ENCODE data around the gene PPARGC1A.

Gene PPARGC1A

DNA sequence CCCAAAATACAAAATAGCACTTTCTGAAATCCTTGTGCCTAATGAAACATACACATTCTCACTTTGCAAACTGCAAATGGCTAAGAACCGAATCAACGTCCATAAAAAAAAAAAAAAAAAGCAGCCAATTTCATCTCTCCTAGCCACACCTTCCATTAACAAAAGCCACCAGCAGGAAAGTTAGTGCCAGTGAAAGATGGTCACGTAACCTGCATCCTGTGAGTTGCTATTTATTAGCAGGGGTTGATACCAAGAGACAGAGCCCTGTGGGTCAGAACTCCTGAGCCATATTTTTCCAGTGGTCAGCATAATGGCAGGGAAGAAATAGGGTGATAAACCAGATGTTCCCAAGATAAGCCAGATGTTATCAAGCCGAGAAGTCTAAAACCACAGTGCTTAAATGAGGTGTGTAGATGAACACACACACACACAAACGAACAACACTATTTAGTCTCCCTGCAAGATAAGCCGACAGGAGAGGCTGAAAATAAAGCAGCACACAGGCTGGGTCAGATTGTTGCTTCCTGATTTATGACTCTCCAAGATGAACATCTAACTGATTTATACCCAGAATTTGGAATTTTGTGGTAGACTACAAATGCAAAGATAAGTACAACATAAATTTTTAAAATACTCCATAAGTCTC is 11.5 kb downstream of the PPARGC1A start:
- no peaks in the 10 kb centered on the region for H3K36me3 Mint-ChIP-seq
- H3K9me3 Mint-ChIP-seq (ENCODE audit: low read depth) = no peaks in the 10 kb centered on the region
- no peaks in the 10 kb centered on the region for H3K4me1 Mint-ChIP-seq (ENCODE audit: low read depth)
- H3K4me3 Mint-ChIP-seq = no peak overlapping the region
- H3K27ac Mint-ChIP-seq = no peak overlapping the region
- H3K27me3 Mint-ChIP-seq = peaks cover 3% of the 10 kb centered on the region

DNA sequence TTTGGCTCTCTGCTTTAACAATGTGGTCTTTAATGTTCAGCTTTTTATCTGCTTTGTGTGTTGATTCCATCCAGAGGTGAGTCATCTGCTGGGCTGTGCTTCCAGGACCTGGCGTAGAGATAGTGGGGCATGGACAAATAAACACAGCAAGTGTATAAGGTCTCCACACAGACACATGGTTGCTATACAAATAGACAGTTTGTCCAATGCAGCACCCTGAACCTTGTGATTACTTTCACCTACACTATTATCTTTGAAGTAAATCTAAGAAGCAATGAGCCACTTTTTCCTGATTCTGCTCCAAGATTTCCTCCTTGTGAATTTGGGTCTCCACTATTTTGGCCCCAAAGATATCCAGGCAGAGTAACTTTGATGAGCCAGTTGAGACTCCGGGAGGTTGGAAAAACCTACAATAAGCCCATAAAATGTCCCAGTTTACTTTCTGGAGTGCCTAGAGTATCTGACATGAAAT is 12.1 kb downstream of the PPARGC1A start:
- Mint-ChIP-seq H3K36me3 (no peaks in the 10 kb centered on the region), H3K27ac (no peak overlapping the region), H3K4me3 (no peak overlapping the region), H3K9me3 (ENCODE audit: low read depth) (no peaks in the 10 kb centered on the region), H3K4me1 (ENCODE audit: low read depth) (no peaks in the 10 kb centered on the region), H3K27me3 (peaks cover 3% of the 10 kb centered on the region)

DNA sequence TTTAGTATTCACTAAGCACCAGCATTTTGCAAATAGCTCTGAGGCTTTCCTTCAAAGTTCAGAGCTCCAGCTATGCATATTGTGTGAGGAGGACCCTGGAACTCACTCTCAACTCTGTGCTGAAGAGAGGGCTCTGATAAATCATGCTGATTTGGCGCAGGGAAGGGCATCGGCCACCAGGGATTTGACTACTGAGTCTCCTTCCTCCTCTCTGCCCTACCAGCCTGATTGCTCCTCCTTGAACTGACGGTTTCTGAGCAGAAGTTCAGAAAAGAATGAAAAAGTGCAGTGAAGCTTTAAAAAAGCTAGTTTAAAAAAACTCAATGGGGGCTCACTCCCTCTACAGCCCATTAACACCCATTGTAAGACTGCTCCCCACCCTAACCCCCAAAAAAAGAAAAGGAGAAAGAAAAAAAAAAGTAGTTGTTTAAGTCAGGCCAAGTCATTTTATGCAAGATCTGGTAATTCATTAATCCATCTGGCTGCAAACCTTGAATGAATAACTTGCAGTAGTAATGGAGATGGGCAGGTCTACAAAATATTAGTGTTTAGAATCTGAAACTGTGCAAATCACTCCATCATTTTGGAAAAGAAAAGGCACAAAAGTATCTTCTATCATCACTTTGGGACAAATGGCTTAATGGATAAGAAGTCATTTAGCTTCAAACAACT is 13.3 kb downstream of the PPARGC1A start:
- Mint-ChIP-seq H3K36me3 (no peaks in the 10 kb centered on the region), H3K4me3 (no peak overlapping the region), H3K27me3 (peaks cover 3% of the 10 kb centered on the region), H3K9me3 (ENCODE audit: low read depth) (no peaks in the 10 kb centered on the region), H3K27ac (no peak overlapping the region), H3K4me1 (ENCODE audit: low read depth) (no peaks in the 10 kb centered on the region)

GRCh38 chr4:23875317-23875716 is 14.5 kb downstream of the PPARGC1A start:
- Mint-ChIP-seq H3K27me3 (peaks cover 3% of the 10 kb centered on the region), H3K9me3 (ENCODE audit: low read depth) (no peaks in the 10 kb centered on the region), H3K4me3 (no peak overlapping the region), H3K4me1 (ENCODE audit: low read depth) (no peaks in the 10 kb centered on the region), H3K36me3 (no peaks in the 10 kb centered on the region), H3K27ac (no peak overlapping the region)

DNA sequence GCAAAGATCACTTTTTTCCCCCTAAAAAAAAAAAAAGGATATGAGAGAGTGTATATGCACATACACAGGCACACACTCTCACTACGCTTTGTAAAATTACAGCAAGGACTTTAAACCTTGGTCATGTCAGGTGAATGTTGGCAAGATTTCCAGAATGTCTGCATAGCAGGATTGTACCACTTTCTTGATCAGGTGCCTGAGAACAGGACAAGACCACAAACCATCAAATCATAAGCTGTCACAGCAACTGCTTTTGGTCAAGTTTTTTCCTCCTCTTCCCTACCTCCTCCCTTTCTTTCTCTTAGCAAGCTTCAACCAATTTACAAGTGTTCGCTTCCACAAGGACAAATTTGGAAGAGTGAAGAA is 15.3 kb downstream of the PPARGC1A start:
- Mint-ChIP-seq H3K4me3 (no peak overlapping the region), H3K27ac (no peak overlapping the region)

DNA sequence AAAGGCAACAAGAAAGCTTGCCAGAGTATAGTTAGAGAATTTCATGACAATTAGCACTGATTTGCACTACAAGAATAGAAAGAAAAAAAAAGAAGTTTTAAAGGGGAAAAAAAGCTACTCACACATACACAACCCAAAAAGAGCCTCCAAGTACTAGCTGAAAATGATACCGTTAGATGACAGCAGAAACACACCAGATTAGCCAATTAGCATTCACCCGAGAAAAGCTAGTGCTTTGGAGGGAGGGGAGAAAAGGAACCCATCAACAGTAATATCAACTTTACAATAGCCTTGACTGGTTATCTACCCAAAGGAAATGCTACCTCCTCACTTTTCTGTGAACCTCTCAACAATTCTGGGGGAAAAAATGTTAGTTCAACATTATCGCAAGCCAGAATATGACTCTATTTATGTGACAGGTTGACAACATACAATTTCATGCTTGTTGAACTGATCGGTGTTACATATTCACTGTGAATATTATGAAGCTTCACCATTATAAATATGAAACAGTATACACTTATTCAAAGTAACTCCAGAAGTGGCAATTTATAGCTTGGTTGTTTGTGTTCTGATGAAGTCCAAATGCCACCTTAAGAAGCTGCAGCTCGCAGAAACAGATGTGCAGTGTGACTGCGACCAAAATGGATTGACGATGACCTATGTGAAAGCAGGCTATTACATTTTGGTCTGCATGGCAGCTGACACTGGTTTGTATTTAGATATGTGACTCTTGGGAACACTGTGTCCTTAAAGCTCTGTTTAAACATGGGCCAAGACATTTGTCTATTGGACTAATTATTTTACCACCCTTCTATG is 15.9 kb downstream of the PPARGC1A start:
- H3K36me3 Mint-ChIP-seq = no peaks in the 10 kb centered on the region

More for the DNA sequence above, 15.3 kb downstream of the PPARGC1A start:
- Mint-ChIP-seq H3K4me1 (ENCODE audit: low read depth) (no peaks in the 10 kb centered on the region), H3K9me3 (ENCODE audit: low read depth) (no peaks in the 10 kb centered on the region), H3K27me3 (peaks cover 3% of the 10 kb centered on the region), H3K36me3 (no peaks in the 10 kb centered on the region)

DNA sequence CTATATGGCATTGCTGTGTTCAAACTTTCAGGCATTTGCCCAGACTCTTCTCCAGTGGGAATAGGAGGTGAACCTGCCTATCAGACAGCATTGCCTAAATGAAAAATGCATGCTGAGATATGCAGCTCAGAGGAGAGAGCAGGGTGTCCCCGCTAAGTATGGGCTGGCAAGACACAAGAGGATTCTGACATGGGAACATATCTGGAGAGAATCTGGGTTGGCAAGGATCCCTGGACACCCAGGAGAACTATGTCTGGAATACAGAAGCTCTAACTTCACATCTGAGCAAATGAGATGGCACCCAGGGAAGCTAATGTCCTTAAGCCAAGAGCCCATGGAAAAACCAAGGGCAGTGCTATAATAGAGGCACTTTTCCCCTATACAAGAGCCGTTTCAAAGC is 18.4 kb downstream of the PPARGC1A start:
- H3K9me3 Mint-ChIP-seq (ENCODE audit: low read depth) = no peaks in the 10 kb centered on the region
- H3K36me3 Mint-ChIP-seq = no peaks in the 10 kb centered on the region
- no peak overlapping the region for H3K27ac Mint-ChIP-seq
- no peaks in the 10 kb centered on the region for H3K4me1 Mint-ChIP-seq (ENCODE audit: low read depth)
- H3K4me3 Mint-ChIP-seq = no peak overlapping the region
- H3K27me3 Mint-ChIP-seq = peaks cover 3% of the 10 kb centered on the region

More for the DNA sequence above, 15.9 kb downstream of the PPARGC1A start:
- peaks cover 3% of the 10 kb centered on the region for H3K27me3 Mint-ChIP-seq
- no peak overlapping the region for H3K27ac Mint-ChIP-seq
- no peaks in the 10 kb centered on the region for H3K9me3 Mint-ChIP-seq (ENCODE audit: low read depth)
- no peaks in the 10 kb centered on the region for H3K4me1 Mint-ChIP-seq (ENCODE audit: low read depth)
- H3K4me3 Mint-ChIP-seq = no peak overlapping the region

DNA sequence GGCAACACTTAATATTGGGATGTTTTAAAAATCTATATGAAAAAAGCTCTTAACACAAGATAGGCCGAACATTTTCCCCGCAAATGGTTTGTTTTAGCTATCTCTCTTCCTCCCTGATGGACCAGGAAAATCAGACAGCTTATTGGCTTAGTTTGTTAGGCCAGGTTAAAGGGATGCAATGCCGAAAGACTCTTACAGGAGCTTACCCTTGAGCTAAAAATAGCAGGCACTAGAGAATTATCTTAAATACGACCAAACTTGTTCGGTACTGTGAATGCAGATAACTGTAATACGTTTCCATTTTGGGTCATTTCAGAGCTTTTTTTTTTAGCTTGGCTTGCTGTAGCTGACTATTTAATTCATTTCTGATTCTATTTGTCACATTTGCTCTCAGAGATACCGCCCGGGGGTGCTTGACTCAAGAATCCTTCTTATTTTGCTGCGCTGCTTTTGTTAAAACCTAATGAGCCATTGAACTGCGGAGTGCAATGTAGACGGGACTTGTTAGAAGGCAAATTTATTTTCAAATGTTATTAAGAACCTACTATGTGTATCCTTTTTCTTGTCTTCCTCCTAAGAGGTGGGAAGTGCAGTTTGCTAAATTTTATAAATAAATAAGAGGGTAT is 23.3 kb downstream of the PPARGC1A start:
- Mint-ChIP-seq H3K27me3 (no peaks in the 10 kb centered on the region), H3K36me3 (no peaks in the 10 kb centered on the region), H3K4me3 (no peak overlapping the region), H3K27ac (no peak overlapping the region), H3K4me1 (ENCODE audit: low read depth) (no peaks in the 10 kb centered on the region), H3K9me3 (ENCODE audit: low read depth) (no peaks in the 10 kb centered on the region)

DNA sequence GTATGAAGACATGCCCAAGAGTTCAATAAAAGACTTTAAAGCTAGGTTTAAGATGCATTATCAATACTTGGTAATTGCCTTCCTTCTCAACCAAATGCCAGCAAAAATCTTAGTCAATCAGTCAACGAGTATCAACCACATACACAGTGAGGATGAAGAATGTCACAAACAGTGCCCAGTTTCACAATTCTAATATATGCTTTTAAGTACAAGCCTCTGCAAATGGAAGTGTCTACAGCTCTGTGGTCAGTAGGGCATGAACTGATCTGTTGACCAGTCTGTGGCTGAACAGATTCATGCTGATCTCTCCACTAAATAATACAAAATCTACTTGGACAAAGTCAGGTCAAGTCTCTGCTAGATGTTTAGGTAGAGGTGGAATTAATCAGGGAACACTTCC is 27.9 kb downstream of the PPARGC1A start:
- H3K4me1 Mint-ChIP-seq (ENCODE audit: low read depth) = no peaks in the 10 kb centered on the region

DNA sequence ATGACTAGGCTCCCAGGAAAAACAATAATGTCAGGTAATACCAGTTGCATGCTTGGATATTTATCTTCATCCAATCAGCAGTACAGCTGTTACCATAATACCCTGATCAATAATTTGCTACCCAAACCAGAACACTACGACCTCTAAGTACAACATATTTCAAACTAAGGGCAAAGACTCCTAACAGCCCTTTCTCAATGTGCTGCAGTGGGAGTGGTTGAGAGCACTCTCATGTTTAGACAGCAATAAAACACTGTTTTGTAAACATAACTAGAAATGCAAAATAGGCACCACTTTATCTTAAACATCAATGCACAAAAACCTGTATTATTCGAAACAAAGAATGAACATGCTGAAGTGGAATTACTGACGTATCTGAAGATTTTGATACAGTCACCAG is 28.9 kb downstream of the PPARGC1A start:
- H3K4me3 Mint-ChIP-seq = no peak overlapping the region

More for the DNA sequence above, 27.9 kb downstream of the PPARGC1A start:
- Mint-ChIP-seq H3K27me3 (no peaks in the 10 kb centered on the region), H3K27ac (no peak overlapping the region), H3K4me3 (no peak overlapping the region), H3K36me3 (no peaks in the 10 kb centered on the region), H3K9me3 (ENCODE audit: low read depth) (no peaks in the 10 kb centered on the region)

DNA sequence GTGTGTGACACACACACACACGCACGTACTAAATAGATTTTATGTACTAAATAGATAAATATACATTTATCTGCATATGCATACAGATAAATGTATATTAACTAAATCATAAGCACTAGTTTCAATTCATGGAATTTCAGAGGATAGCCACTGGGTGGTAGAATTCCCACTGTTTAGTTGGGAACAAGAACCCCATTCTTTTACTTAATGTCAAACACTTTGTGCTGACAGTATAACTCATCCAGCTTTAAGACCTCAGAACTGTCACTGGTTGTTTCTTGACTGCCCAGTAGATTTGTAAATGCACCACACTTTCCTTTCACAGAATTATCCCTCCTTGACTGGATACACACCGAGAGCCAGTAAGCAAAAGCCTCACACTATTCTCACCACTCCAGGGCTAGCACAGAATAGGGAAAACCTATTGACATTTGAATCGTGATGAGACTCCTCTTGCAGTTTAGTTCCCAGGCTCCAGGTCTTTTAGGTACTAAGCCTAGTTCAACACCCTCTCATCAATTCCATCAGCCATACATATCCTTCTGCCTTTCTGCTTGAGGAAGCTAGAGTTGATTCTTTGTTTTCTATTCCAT is 32.4 kb downstream of the PPARGC1A start:
- no peaks in the 10 kb centered on the region for H3K27me3 Mint-ChIP-seq
- H3K27ac Mint-ChIP-seq = no peak overlapping the region
- H3K4me1 Mint-ChIP-seq (ENCODE audit: low read depth) = no peaks in the 10 kb centered on the region

More for the DNA sequence above, 28.9 kb downstream of the PPARGC1A start:
- H3K4me1 Mint-ChIP-seq (ENCODE audit: low read depth) = no peaks in the 10 kb centered on the region
- no peaks in the 10 kb centered on the region for H3K36me3 Mint-ChIP-seq
- peaks cover 4% of the 10 kb centered on the region for H3K9me3 Mint-ChIP-seq (ENCODE audit: low read depth)
- no peaks in the 10 kb centered on the region for H3K27me3 Mint-ChIP-seq
- H3K27ac Mint-ChIP-seq = no peak overlapping the region

DNA sequence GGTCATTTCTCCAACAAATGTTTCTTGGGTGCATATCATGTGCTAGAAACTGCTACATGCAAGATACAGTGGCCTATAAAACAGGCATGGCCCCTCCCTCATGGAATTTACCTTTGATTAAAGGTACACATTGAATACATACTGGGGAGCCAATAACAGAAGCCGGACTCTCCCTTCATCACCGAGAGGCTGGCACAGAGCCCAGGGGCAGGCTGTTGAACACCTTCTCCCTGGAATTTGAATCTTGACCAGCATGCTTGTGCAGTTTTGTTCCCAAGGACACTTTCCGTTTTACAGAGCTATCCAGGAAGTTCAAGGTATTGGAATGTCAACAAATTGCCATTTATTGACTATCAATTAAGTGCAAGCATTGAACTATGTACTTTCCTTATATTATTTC is 33.2 kb downstream of the PPARGC1A start:
- H3K4me1 Mint-ChIP-seq (ENCODE audit: low read depth) = no peaks in the 10 kb centered on the region
- no peak overlapping the region for H3K4me3 Mint-ChIP-seq
- H3K27me3 Mint-ChIP-seq = no peaks in the 10 kb centered on the region
- H3K36me3 Mint-ChIP-seq = no peaks in the 10 kb centered on the region
- peaks cover 4% of the 10 kb centered on the region for H3K9me3 Mint-ChIP-seq (ENCODE audit: low read depth)
- no peak overlapping the region for H3K27ac Mint-ChIP-seq

More for the DNA sequence above, 32.4 kb downstream of the PPARGC1A start:
- Mint-ChIP-seq H3K36me3 (no peaks in the 10 kb centered on the region), H3K9me3 (ENCODE audit: low read depth) (peaks cover 4% of the 10 kb centered on the region), H3K4me3 (no peak overlapping the region)

GRCh38 chr4:23855912-23856605 is 33.8 kb downstream of the PPARGC1A start:
- H3K36me3 Mint-ChIP-seq = no peaks in the 10 kb centered on the region

GRCh38 chr4:23853986-23854660 is 35.7 kb downstream of the PPARGC1A start:
- Mint-ChIP-seq H3K4me3 (no peak overlapping the region), H3K9me3 (ENCODE audit: low read depth) (peaks cover 4% of the 10 kb centered on the region), H3K27ac (no peak overlapping the region), H3K36me3 (no peaks in the 10 kb centered on the region), H3K27me3 (no peaks in the 10 kb centered on the region), H3K4me1 (ENCODE audit: low read depth) (no peaks in the 10 kb centered on the region)

More at GRCh38 chr4:23855912-23856605, 33.8 kb downstream of the PPARGC1A start:
- Mint-ChIP-seq H3K9me3 (ENCODE audit: low read depth) (peaks cover 4% of the 10 kb centered on the region), H3K4me3 (no peak overlapping the region), H3K4me1 (ENCODE audit: low read depth) (no peaks in the 10 kb centered on the region), H3K27ac (no peak overlapping the region), H3K27me3 (no peaks in the 10 kb centered on the region)

Measured in activated naive CD8-positive, alpha-beta T cell (primary cell).